K562 (cell line): ENCODE measurements around the gene DUXB. TPM values are rescaled to one million over a fixed set of nuclear protein-coding genes. Genes with fewer than 3 reads are reported as not detected.
A peak's percentile ranks its signal among the peaks of the same experiment; 100 is the strongest.

Source experiments
- CAMTA2 ChIP-seq: fragments of 250-450 bp; sonication (Bioruptor Pico); conservative IDR thresholded peaks from 2 replicates; pipeline ENCODE4 v1.5.1; 2022
- CCNT2 ChIP-seq: IDR thresholded peaks from 2 replicates; pipeline ENCODE4 v1.6.1; 2011; ENCODE audit warnings: borderline replicate concordance, low read depth, mild to moderate bottlenecking, moderate library complexity, mixed read lengths, low read length; ENCODE audit not compliant: insufficient read length; ENCODE audit errors: extremely low read depth
- DEAF1 ChIP-seq: fragments of 450-650 bp; formaldehyde crosslinking; IDR thresholded peaks from 2 replicates; pipeline ENCODE4 v1.4.0; 2020; ENCODE audit warnings: mild to moderate bottlenecking, moderate library complexity
- DIDO1 ChIP-seq: fragments of 450-650 bp; IDR thresholded peaks from 2 replicates; pipeline ENCODE4 v1.6.1; 2016; ENCODE audit warnings: low read depth, missing biosample characterization, missing genetic modification characterization
- DMBX1 ChIP-seq: fragments of 250-450 bp; sonication (Bioruptor Pico); IDR thresholded peaks from 2 replicates; pipeline ENCODE4 v1.8.0; 2022; ENCODE audit warnings: inconsistent platforms, mild to moderate bottlenecking, moderate library complexity, borderline replicate concordance
- EP400 ChIP-seq: fragments of 450-650 bp; IDR thresholded peaks from 2 replicates; pipeline ENCODE4 v1.6.1; 2017; ENCODE audit warnings: antibody characterized with exemption, mild to moderate bottlenecking, moderate library complexity
- ETV6 ChIP-seq, 3 experiments: fragments of 150-350 bp in 1 of 3; sonication (generic) in 1 of 3; formaldehyde crosslinking in 1 of 3; IDR thresholded peaks; 2 replicates each; pipeline versions ENCODE4 v1.6.1 to v1.8.0; 2014 to 2022; ENCODE audit warnings: borderline replicate concordance in 2 of 3, low read depth in 2 of 3, antibody characterized with exemption in 1 of 3, low read length in 1 of 3, mild to moderate bottlenecking in 1 of 3, missing genetic modification reagents in 1 of 3
- FOXM1 ChIP-seq, 2 experiments: fragments of 450-650 bp in 1 of 2; sonication (generic) in 1 of 2; formaldehyde crosslinking in 1 of 2; IDR thresholded peaks; 2 replicates each; pipeline versions ENCODE4 v1.6.1 to v1.9.0; 2017 to 2022; ENCODE audit warnings: low read depth in 2 of 2, mild to moderate bottlenecking in 2 of 2, missing genetic modification reagents in 1 of 2, moderate library complexity in 1 of 2
- FOXP1 ChIP-seq: sonication (generic); formaldehyde crosslinking; IDR thresholded peaks from 2 replicates; pipeline ENCODE4 v1.8.0; 2022; ENCODE audit warnings: mild to moderate bottlenecking, missing genetic modification reagents
- HDGF ChIP-seq: fragments of 450-650 bp; IDR thresholded peaks from 2 replicates; pipeline ENCODE4 v1.6.1; 2016
- IRF1 ChIP-seq: sonication (generic); formaldehyde crosslinking; IDR thresholded peaks from 2 replicates; pipeline ENCODE4 v1.8.0; 2022; ENCODE audit warnings: missing genetic modification reagents, mild to moderate bottlenecking, borderline replicate concordance
- KDM5B ChIP-seq: fragments of 200-600 bp; sonication (generic); IDR thresholded peaks from 2 replicates; pipeline ENCODE4 v1.6.1; 2012; ENCODE audit warnings: low read depth, mild to moderate bottlenecking, moderate library complexity, low read length, control low read depth, inconsistent platforms; ENCODE audit not compliant: insufficient replicate concordance
- MAFF ChIP-seq: IDR thresholded peaks from 2 replicates; pipeline ENCODE4 v1.6.1; 2012; ENCODE audit warnings: low read length, improper control_type of control experiment
- MYC ChIP-seq, 2 experiments: fragments of 250-450 bp in 1 of 2; sonication (Bioruptor Pico) in 1 of 2; IDR thresholded peaks; 2 replicates each; pipeline versions ENCODE4 v1.5.1 to v1.6.1; 2012 to 2021; ENCODE audit warnings: low read depth in 2 of 2, borderline replicate concordance in 1 of 2, improper control_type of control experiment in 1 of 2, low read length in 1 of 2, mild to moderate bottlenecking in 1 of 2, moderate library complexity in 1 of 2
- SPI1 ChIP-seq: IDR thresholded peaks from 2 replicates; pipeline ENCODE4 v1.6.1; 2011; ENCODE audit warnings: low read depth, low read length, control low read depth, borderline replicate concordance
- TARDBP ChIP-seq: fragments of 450-650 bp; IDR thresholded peaks from 2 replicates; pipeline ENCODE4 v1.6.1; 2016
- TEAD4 ChIP-seq, 2 experiments: sonication (generic) in 1 of 2; formaldehyde crosslinking in 1 of 2; IDR thresholded peaks; 2 replicates each; pipeline versions ENCODE4 v1.6.1 to v1.8.0; 2012 to 2022; ENCODE audit warnings: borderline replicate concordance in 1 of 2, inconsistent platforms in 1 of 2, low read length in 1 of 2, mild to moderate bottlenecking in 1 of 2, missing genetic modification reagents in 1 of 2
- ZFP36 ChIP-seq: fragments of 150-350 bp; IDR thresholded peaks from 2 replicates; pipeline ENCODE4 v1.6.1; 2018; ENCODE audit warnings: low read length, low read depth; ENCODE audit not compliant: partially characterized antibody
- ZNF224 ChIP-seq: sonication (generic); formaldehyde crosslinking; IDR thresholded peaks from 2 replicates; pipeline ENCODE4 v1.8.0; 2022; ENCODE audit warnings: mild to moderate bottlenecking, missing genetic modification reagents
- polyA plus RNA-seq, 8 experiments: library from polyadenylated mRNA; depleted of rRNA in 4 of 8; stranded (reverse) in 5 of 8; unstranded in 3 of 8; fragments of >200 nt; fragmentation: Nextera tagmentation in 2 of 8; fragmentation: Illumina TruSeq in 1 of 8; extraction: Ambion mirVana in 2 of 8; extraction: Trizol in 1 of 8; gene quantifications; 2 replicates each; pipeline versions ENCODE4 v1.2.1 to v1.2.3, GENCODE V29; 2011 to 2014; ENCODE audit warnings: inconsistent platforms in 1 of 8, missing spikeins in 1 of 8
- total RNA-seq, 7 experiments: library from RNA; depleted of rRNA in 6 of 7; stranded (reverse); fragments of >200 nt in 6 of 7; fragmentation: Illumina TruSeq in 2 of 7; extraction: Trizol in 2 of 7; gene quantifications; 2 replicates each; pipeline versions ENCODE4 v1.2.1 to v1.2.3, GENCODE V29; 2011 to 2021; ENCODE audit warnings: low replicate concordance in 1 of 7
- TF ChIP-seq, protein P1 (sequence below): fragments of 250-450 bp; sonication (Bioruptor Pico); IDR thresholded peaks from 2 replicates; pipeline ENCODE4 v1.5.0; 2021

Gene DUXB
- total and polyA plus RNA-seq, 9 of the 15 experiments (the other 6 are each of a cell fraction or from before 2014, with no cell fraction given), result not detected

DNA sequence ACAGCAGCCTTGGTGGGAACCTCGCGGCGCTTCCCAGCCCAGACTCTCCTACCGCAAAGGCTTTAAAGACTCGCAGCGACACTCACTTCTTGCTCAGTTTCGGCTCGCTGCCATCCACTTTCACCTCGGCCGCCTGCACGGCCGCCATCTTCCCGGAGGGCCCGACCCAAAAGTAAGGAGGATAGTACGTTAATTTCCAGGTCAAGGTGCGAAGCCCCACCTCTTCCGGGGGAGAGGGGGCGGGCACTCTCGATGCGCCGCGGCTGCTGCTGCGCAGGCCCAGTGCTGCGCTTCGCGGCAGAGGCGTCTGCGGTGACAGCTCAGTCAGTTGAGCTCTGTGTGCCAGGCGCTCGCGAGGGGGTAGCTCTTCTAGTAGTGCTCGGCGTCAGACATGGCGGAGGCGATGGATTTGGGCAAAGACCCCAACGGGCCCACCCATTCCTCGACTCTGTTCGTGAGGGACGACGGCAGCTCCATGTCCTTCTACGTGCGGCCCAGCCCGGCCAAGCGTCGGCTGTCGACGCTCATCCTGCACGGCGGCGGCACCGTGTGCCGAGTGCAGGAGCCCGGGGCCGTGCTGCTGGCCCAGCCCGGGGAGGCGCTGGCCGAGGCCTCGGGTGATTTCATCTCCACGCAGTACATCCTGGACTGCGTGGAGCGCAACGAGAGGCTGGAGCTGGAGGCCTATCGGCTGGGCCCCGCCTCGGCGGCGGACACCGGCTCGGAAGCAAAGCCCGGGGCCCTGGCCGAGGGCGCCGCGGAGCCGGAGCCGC lies 53.6 kb downstream of the DUXB start, which contains the start of the genes KARS1 and TERF2IP (continued):
- no peak for TF ChIP-seq FOXM1 (IDR thresholded peaks at IDR 0.05; ENCODE audit: low read depth)
- TF ChIP-seq FOXM1 (CRISPR knock-in tag; IDR thresholded peaks at IDR 0.05; ENCODE audit: low read depth), result peak; percentile 81
- TF ChIP-seq ZFP36, result no peak
- no peak for TF ChIP-seq MAFF
- TF ChIP-seq DIDO1 (tag), result peak; percentile 55; the same call in 1 of the 2 replicates
- TF ChIP-seq TARDBP, result peak; percentile 16; the same call in 1 of the 2 replicates
- TF ChIP-seq DMBX1 (CRISPR knock-in tag), result no peak
- TF ChIP-seq, protein P1, sequence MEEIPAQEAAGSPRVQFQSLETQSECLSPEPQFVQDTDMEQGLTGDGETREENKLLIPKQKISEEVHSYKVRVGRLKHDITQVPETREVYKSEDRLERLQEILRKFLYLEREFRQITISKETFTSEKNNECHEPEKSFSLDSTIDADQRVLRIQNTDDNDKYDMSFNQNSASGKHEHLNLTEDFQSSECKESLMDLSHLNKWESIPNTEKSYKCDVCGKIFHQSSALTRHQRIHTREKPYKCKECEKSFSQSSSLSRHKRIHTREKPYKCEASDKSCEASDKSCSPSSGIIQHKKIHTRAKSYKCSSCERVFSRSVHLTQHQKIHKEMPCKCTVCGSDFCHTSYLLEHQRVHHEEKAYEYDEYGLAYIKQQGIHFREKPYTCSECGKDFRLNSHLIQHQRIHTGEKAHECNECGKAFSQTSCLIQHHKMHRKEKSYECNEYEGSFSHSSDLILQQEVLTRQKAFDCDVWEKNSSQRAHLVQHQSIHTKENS (CRISPR knock-in tag), result no peak
- no peak for TF ChIP-seq DEAF1 (CRISPR knock-in tag)
- TF ChIP-seq MYC (IDR thresholded peaks at IDR 0.05; ENCODE audit: low read depth, low read length), result peak; percentile 95
- peak; percentile 95 for TF ChIP-seq MYC (CRISPR knock-in tag; IDR thresholded peaks at IDR 0.05; ENCODE audit: borderline replicate concordance, low read depth)
- peak; percentile 69; the same call in 1 of the 2 replicates for TF ChIP-seq FOXP1 (CRISPR knock-in tag)
- TF ChIP-seq CCNT2, result peak; percentile 75
- no peak for TF ChIP-seq ETV6 (IDR thresholded peaks at IDR 0.05; ENCODE audit: borderline replicate concordance in 1 of 2, low read depth in 2 of 2, low read length in 1 of 2)
- TF ChIP-seq ETV6 (CRISPR knock-in tag; IDR thresholded peaks at IDR 0.05; ENCODE audit: borderline replicate concordance), result peak; percentile 75; the same call in 1 of the 2 replicates
- TF ChIP-seq HDGF, result no peak
- TF ChIP-seq IRF1 (CRISPR knock-in tag), result no peak
- TF ChIP-seq EP400, result peak; percentile 98
- TF ChIP-seq SPI1, result no peak
- TF ChIP-seq KDM5B, result peak; percentile 92
- TF ChIP-seq TEAD4 (IDR thresholded peaks at IDR 0.05; ENCODE audit: low read length), result no peak
- TF ChIP-seq TEAD4 (CRISPR knock-in tag; IDR thresholded peaks at IDR 0.05; ENCODE audit: borderline replicate concordance), result 0 out of 2 replicates have a peak, but pooled peaks have one; percentile 12
- TF ChIP-seq CAMTA2 (CRISPR knock-in tag), result no peak
- TF ChIP-seq ZNF224 (CRISPR knock-in tag), result peak; percentile 56; the same call in 1 of the 2 replicates
